Endothelial cell of umbilical vein (primary cell): ENCODE results near the gene ENTREP1. TPM values are rescaled to one million over a fixed set of nuclear protein-coding genes. Genes with fewer than 3 reads are reported as not detected.
A peak's percentile ranks its signal among the peaks of the same experiment; 100 is the strongest.

ENCODE experiments used
- BruUV-seq: library from RNA; stranded (reverse); fragments of 400-500 nt; replicated peaks from 2 replicates; lab custom pipeline; 2021; lab: Mats Ljungman, UMichigan
- CTCF ChIA-PET: fragments of 300-600, 350-600 bp; sonication (Branson Sonifier 250); formaldehyde crosslinking; loops from one replicate; lab custom pipeline; 2021; ENCODE audit warnings: antibody characterized with exemption, inconsistent platforms; lab: Charles Lee
- POLR2A ChIA-PET: fragments of 300-600, 350-600 bp; sonication (Branson Sonifier 250); formaldehyde crosslinking; loops from one replicate; lab custom pipeline; 2021; ENCODE audit warnings: antibody characterized with exemption, inconsistent platforms; lab: Charles Lee
- DNase-seq: peaks from one replicate; pipeline ENCODE4 v3.0.0-alpha.2; 2011; ENCODE audit warnings: low read depth, low spot score
- FAIRE-seq: peaks from 2 replicates; lab custom pipeline; 2011; peaks lifted over from hg19 to GRCh38; lab: Jason Lieb, UNC
- H2AFZ ChIP-seq: 2 replicates; pipeline ENCODE4 v1.6.0; 2012; ENCODE audit warnings: low read depth, low read length, control low read depth, inconsistent platforms
- H3K27ac ChIP-seq: 2 replicates; pipeline ENCODE4 v1.5.1; 2011; ENCODE audit warnings: low read depth, mild to moderate bottlenecking, control low read depth, low read length, moderate library complexity; ENCODE audit not compliant: insufficient read depth
- H3K27me3 ChIP-seq, 2 experiments: 2 replicates each; pipeline versions ENCODE4 v1.6.0 to v1.6.1; 2011; ENCODE audit warnings: low read length in 2 of 2, mixed read lengths in 1 of 2; ENCODE audit not compliant: control insufficient read depth in 2 of 2, insufficient read depth in 2 of 2
- H3K36me3 ChIP-seq, 2 experiments: 2 replicates in 1 of 2; 3 replicates in 1 of 2; pipeline ENCODE4 v1.5.1; 2011; ENCODE audit warnings: low read length in 2 of 2, mild to moderate bottlenecking in 1 of 2, moderate library complexity in 1 of 2; ENCODE audit not compliant: control insufficient read depth in 2 of 2, insufficient read depth in 2 of 2; ENCODE audit errors: extremely low read depth in 1 of 2
- H3K4me1 ChIP-seq: 3 replicates; pipeline ENCODE4 v1.5.1; 2011; ENCODE audit warnings: mild to moderate bottlenecking, low read length; ENCODE audit not compliant: control insufficient read depth, insufficient read depth; ENCODE audit errors: extremely low read depth
- H3K4me2 ChIP-seq: 2 replicates; pipeline ENCODE4 v1.6.1; 2011; ENCODE audit warnings: low read length, control low read depth, mixed read lengths; ENCODE audit not compliant: insufficient read depth
- H3K4me3 ChIP-seq, 3 experiments: fragments of 200-600 bp in 1 of 3; sonication (generic), shearing (Covaris generic) in 1 of 3; replicated peaks in 1 of 3; 2 replicates each; pipeline ENCODE4 v1.5.1; 2011 to 2016; ENCODE audit warnings: control low read depth in 3 of 3, low read length in 3 of 3, mild to moderate bottlenecking in 2 of 3, inconsistent platforms in 1 of 3, low read depth in 1 of 3, moderate library complexity in 1 of 3; ENCODE audit not compliant: insufficient read depth in 1 of 3
- H3K79me2 ChIP-seq: 2 replicates; pipeline ENCODE4 v1.6.0; 2012; ENCODE audit warnings: low read length, inconsistent platforms; ENCODE audit not compliant: control insufficient read depth, insufficient read depth
- H3K9ac ChIP-seq: replicated peaks from 2 replicates; pipeline ENCODE3; 2011; ENCODE audit warnings: low read length, control low read depth; ENCODE audit not compliant: insufficient read depth; ENCODE audit errors: extremely low read depth
- H3K9me1 ChIP-seq: replicated peaks from 3 replicates; pipeline ENCODE4 v1.6.0; 2011; ENCODE audit warnings: mild to moderate bottlenecking, low read length; ENCODE audit not compliant: control insufficient read depth, insufficient read depth; ENCODE audit errors: extremely low read depth
- H3K9me3 ChIP-seq: replicated peaks from 2 replicates; pipeline ENCODE4 v1.5.1; 2012; ENCODE audit warnings: low read length, inconsistent platforms; ENCODE audit not compliant: control insufficient read depth, insufficient read depth
- H4K20me1 ChIP-seq: replicated peaks from 2 replicates; pipeline ENCODE3; 2011; ENCODE audit warnings: mild to moderate bottlenecking, low read length; ENCODE audit not compliant: control insufficient read depth, insufficient read depth; ENCODE audit errors: extremely low read depth
- CTCF ChIP-seq, 2 donors: IDR thresholded peaks; 1 replicate in 1 of 2; 2 replicates in 1 of 2; pipeline ENCODE4 v1.5.1; 2011; ENCODE audit warnings: low read length in 2 of 2, mild to moderate bottlenecking in 2 of 2, moderate library complexity in 2 of 2, control low read depth in 1 of 2, inconsistent platforms in 1 of 2, low read depth in 1 of 2; ENCODE audit not compliant: insufficient read depth in 1 of 2; ENCODE audit errors: extremely low read depth in 1 of 2
- EZH2 ChIP-seq: IDR thresholded peaks from 2 replicates; pipeline ENCODE4 v1.6.1; 2012; ENCODE audit warnings: borderline replicate concordance, low read depth, mild to moderate bottlenecking, moderate library complexity, low read length, inconsistent platforms; ENCODE audit not compliant: severe bottlenecking
- FOS ChIP-seq: IDR thresholded peaks from 2 replicates; pipeline ENCODE4 v1.6.1; 2011; ENCODE audit warnings: mild to moderate bottlenecking, low read length, moderate library complexity, borderline replicate concordance; ENCODE audit not compliant: insufficient read depth
- GATA2 ChIP-seq: IDR thresholded peaks from 2 replicates; pipeline ENCODE4 v1.7.0; 2011; ENCODE audit warnings: low read depth, mild to moderate bottlenecking, moderate library complexity, mixed read lengths, low read length; ENCODE audit not compliant: insufficient read length, insufficient read depth
- JUN ChIP-seq: IDR thresholded peaks from 2 replicates; pipeline ENCODE4 v1.6.1; 2011; ENCODE audit warnings: borderline replicate concordance, low read depth; ENCODE audit not compliant: insufficient read length, insufficient read depth
- MYC ChIP-seq: IDR thresholded peaks from one replicate; pipeline ENCODE4 v1.6.1; 2011; ENCODE audit warnings: mild to moderate bottlenecking, low read depth, low read length
- POLR2A ChIP-seq: IDR thresholded peaks from 2 replicates; pipeline ENCODE4 v1.6.1; 2012; ENCODE audit warnings: low read depth, mild to moderate bottlenecking, control low read depth, low read length
- POLR2AphosphoS5 ChIP-seq: IDR thresholded peaks from 2 replicates; pipeline ENCODE4 v1.6.1; 2012; ENCODE audit warnings: low read depth, mild to moderate bottlenecking, control low read depth, low read length, moderate library complexity; ENCODE audit not compliant: insufficient read depth
- dilution Hi-C: fragments of 300-500 bp; cut with MboI; formaldehyde crosslinking; loops from one replicate; pipeline ENCODE4 v1.15.0; 2019; ENCODE audit warnings: low sequenced_read_pairs; ENCODE audit not compliant: extremely low pct_ligation_motif_present
- intact Hi-C: fragments of 100-400 bp; cut with micrococcal nuclease; formaldehyde crosslinking; loops from one replicate; pipeline ENCODE4 v1.10.0; 2022
- polyA plus RNA-seq, 4 experiments: library from polyadenylated mRNA; depleted of rRNA in 3 of 4; stranded (reverse) in 3 of 4; unstranded in 1 of 4; fragments of >200 nt; gene quantifications; 2 replicates each; pipeline versions ENCODE4 v1.2.1 to v1.2.3, GENCODE V29; 2011 to 2012; ENCODE audit warnings: missing spikeins in 1 of 4
- total RNA-seq: library from RNA; stranded (reverse); gene quantifications from 2 replicates; pipeline ENCODE4 v1.2.3, GENCODE V29; 2021
- TF ChIP-seq, protein P1 (sequence below): IDR thresholded peaks from 2 replicates; pipeline ENCODE4 v1.6.1; 2011; ENCODE audit not compliant: insufficient read depth, insufficient read length

The ENTREP1 gene
- total and polyA plus RNA-seq, 2 donors (not counting 3 experiments of a cell fraction or from before 2014, with no cell fraction given): 7.1 to 13.5 TPM

DNA sequence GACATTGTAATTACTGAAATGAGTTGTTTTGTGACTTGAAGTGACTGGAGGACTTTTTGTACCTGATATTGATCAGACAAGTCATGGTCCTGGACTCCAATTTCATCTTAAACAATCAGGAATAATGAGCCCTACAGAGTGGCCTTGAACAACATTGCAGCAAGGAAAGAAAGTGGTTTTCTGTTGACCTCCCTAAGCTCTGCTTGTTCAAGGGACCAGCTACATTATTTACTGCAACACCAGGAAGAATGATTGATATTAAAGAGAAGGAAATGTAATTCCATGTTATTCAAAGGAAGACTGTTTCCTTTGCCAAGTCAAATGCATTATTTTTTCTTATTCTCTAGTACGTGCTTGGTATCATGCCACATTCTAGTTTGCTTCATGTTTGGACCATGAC lies 22.6 kb downstream of the ENTREP1 start:
- TF ChIP-seq POLR2A (no peak), MYC (no peak), POLR2AphosphoS5 (no peak), GATA2 (no peak), FOS (no peak), EZH2 (no peak), JUN (no peak), CTCF (IDR thresholded peaks at IDR 0.05; ENCODE audit: extremely low read depth in 1 of 2, insufficient read depth in 1 of 2, low read depth in 1 of 2, low read length in 2 of 2) (no peak)
- TF ChIP-seq, protein P1, sequence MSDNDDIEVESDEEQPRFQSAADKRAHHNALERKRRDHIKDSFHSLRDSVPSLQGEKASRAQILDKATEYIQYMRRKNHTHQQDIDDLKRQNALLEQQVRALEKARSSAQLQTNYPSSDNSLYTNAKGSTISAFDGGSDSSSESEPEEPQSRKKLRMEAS: no peak
- Histone ChIP-seq H3K9me3 (no peaks in the 10 kb centered on the region), H3K27me3 (no peaks in the 10 kb centered on the region), H2AFZ (peak overlapping the region; percentile 68), H3K4me1 (peaks cover 15% of the 10 kb centered on the region), H3K9me1 (no peaks in the 10 kb centered on the region), H4K20me1 (no peaks in the 10 kb centered on the region), H3K79me2 (no peaks in the 10 kb centered on the region), H3K4me3 (no peak overlapping the region), H3K4me2 (peak overlapping the region; percentile 8), H3K36me3 (no peaks in the 10 kb centered on the region), H3K27ac (peak overlapping the region; percentile 23), H3K9ac (no peak overlapping the region)
- ChIA-PET CTCF (interaction anchor here (0.9 to 1.8 kb wide), 7 partner anchors 9 to 312 kb away, joined by 3 to 4 read pairs (median 3); partner anchors contain the start of gene FXN), POLR2A (no interaction called here)
- FAIRE-seq (peak; percentile 37), DNase-seq (peak; percentile 71)
- intact Hi-C loops (loop anchor here (5.0 kb wide), 1 partner anchor 50 kb away; no protein-coding TSS in a partner anchor), dilution Hi-C loops (no loop called here)
- no TSS peak for BruUV-seq
